ENCODE measurements around the gene HIVEP2. TPM values are rescaled to one million over a fixed set of nuclear protein-coding genes. Genes with fewer than 3 reads are reported as not detected.

HIVEP2 gene
- total RNA-seq, 3 donors from 2014 or later (not counting 1 experiment from before 2014, with no cell fraction given): 14.6 to 21.6 (median 18.7) TPM

GRCh38 chr6:142708651-142709050 lies 236.3 kb downstream of the HIVEP2 start:
- no peak overlapping the region for H3K4me3 ChIP-seq (ENCODE audit: low read length)
- Mint-ChIP-seq H3K4me3 (no peak overlapping the region), H3K9me3 (no peaks in the 10 kb centered on the region), H3K36me3 (no peaks in the 10 kb centered on the region), H3K27me3 (ENCODE audit: low read depth in 2 of 2) (no peaks in the 10 kb centered on the region), H3K4me1 (no peaks in the 10 kb centered on the region), H3K27ac (no peak overlapping the region)
- TF ChIP-seq, protein P1, sequence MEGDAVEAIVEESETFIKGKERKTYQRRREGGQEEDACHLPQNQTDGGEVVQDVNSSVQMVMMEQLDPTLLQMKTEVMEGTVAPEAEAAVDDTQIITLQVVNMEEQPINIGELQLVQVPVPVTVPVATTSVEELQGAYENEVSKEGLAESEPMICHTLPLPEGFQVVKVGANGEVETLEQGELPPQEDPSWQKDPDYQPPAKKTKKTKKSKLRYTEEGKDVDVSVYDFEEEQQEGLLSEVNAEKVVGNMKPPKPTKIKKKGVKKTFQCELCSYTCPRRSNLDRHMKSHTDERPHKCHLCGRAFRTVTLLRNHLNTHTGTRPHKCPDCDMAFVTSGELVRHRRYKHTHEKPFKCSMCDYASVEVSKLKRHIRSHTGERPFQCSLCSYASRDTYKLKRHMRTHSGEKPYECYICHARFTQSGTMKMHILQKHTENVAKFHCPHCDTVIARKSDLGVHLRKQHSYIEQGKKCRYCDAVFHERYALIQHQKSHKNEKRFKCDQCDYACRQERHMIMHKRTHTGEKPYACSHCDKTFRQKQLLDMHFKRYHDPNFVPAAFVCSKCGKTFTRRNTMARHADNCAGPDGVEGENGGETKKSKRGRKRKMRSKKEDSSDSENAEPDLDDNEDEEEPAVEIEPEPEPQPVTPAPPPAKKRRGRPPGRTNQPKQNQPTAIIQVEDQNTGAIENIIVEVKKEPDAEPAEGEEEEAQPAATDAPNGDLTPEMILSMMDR (IDR thresholded peaks at IDR 0.05): no peak
- no peaks in the 10 kb centered on the region for H3K9me3 ChIP-seq (ENCODE audit: control insufficient read depth, insufficient read depth, low read length)
- no peak for ATAC-seq
- intact Hi-C loops (cut with micrococcal nuclease): no loop called here
- H3K27me3 ChIP-seq (ENCODE audit: control insufficient read depth, insufficient read depth, low read length): no peaks in the 10 kb centered on the region
- H3K36me3 ChIP-seq (ENCODE audit: control insufficient read depth, insufficient read depth, low read length): no peaks in the 10 kb centered on the region
- 96% methylated on average over 2 of the region's 2 CpGs for WGBS (ENCODE audit: insufficient coverage)
- no peak for DNase-seq
- H3K27ac ChIP-seq (ENCODE audit: low read length): no peak overlapping the region
- no peaks in the 10 kb centered on the region for H3K4me1 ChIP-seq (ENCODE audit: control insufficient read depth, insufficient read depth, low read length)

GRCh38 chr6:142707255-142707654 lies 237.7 kb downstream of the HIVEP2 start:
- Histone ChIP-seq H3K4me3 (ENCODE audit: low read length) (no peak overlapping the region), H3K27me3 (ENCODE audit: control insufficient read depth, insufficient read depth, low read length) (no peaks in the 10 kb centered on the region), H3K9me3 (ENCODE audit: control insufficient read depth, insufficient read depth, low read length) (no peaks in the 10 kb centered on the region), H3K36me3 (ENCODE audit: control insufficient read depth, insufficient read depth, low read length) (no peaks in the 10 kb centered on the region), H3K27ac (ENCODE audit: low read length) (no peak overlapping the region), H3K4me1 (ENCODE audit: control insufficient read depth, insufficient read depth, low read length) (peaks cover 8% of the 10 kb centered on the region)
- DNase-seq: no peak
- no peak overlapping the region for H3K4me3 Mint-ChIP-seq
- H3K4me1 Mint-ChIP-seq: peaks cover 0 to 6% of the 10 kb centered on the region in 2 donors
- WGBS (ENCODE audit: insufficient coverage): 100% methylated on average over 1 of the region's 2 CpGs
- no peak overlapping the region for H3K27ac Mint-ChIP-seq
- TF ChIP-seq, protein P1 (IDR thresholded peaks at IDR 0.05): no peak
- no peaks in the 10 kb centered on the region for H3K9me3 Mint-ChIP-seq
- no peaks in the 10 kb centered on the region for H3K36me3 Mint-ChIP-seq
- ATAC-seq: no peak
- intact Hi-C loops (cut with micrococcal nuclease): no loop called here
- no peaks in the 10 kb centered on the region for H3K27me3 Mint-ChIP-seq (ENCODE audit: low read depth in 2 of 2)

GRCh38 chr6:142706210-142706609 lies 238.8 kb downstream of the HIVEP2 start:
- H3K4me1 Mint-ChIP-seq: peaks cover 0 to 8% of the 10 kb centered on the region in 2 donors
- Histone ChIP-seq H3K4me1 (ENCODE audit: control insufficient read depth, insufficient read depth, low read length) (peaks cover 8% of the 10 kb centered on the region), H3K27me3 (ENCODE audit: control insufficient read depth, insufficient read depth, low read length) (no peaks in the 10 kb centered on the region), H3K36me3 (ENCODE audit: control insufficient read depth, insufficient read depth, low read length) (no peaks in the 10 kb centered on the region), H3K27ac (ENCODE audit: low read length) (no peak overlapping the region), H3K9me3 (ENCODE audit: control insufficient read depth, insufficient read depth, low read length) (no peaks in the 10 kb centered on the region), H3K4me3 (ENCODE audit: low read length) (no peak overlapping the region)
- H3K27ac Mint-ChIP-seq: no peak overlapping the region
- DNase-seq: no peak
- 90% methylated on average over 2 of the region's 3 CpGs for WGBS (ENCODE audit: insufficient coverage)
- ATAC-seq: no peak
- TF ChIP-seq, protein P1 (IDR thresholded peaks at IDR 0.05): no peak
- H3K9me3 Mint-ChIP-seq: no peaks in the 10 kb centered on the region
- no peaks in the 10 kb centered on the region for H3K36me3 Mint-ChIP-seq
- no peak overlapping the region for H3K4me3 Mint-ChIP-seq
- H3K27me3 Mint-ChIP-seq (ENCODE audit: low read depth in 2 of 2): no peaks in the 10 kb centered on the region
- intact Hi-C loops (cut with micrococcal nuclease): no loop called here

GRCh38 chr6:142705054-142705453 lies 239.9 kb downstream of the HIVEP2 start:
- no peaks in the 10 kb centered on the region for H3K9me3 ChIP-seq (ENCODE audit: control insufficient read depth, insufficient read depth, low read length)
- H3K4me3 ChIP-seq (ENCODE audit: low read length): no peak overlapping the region
- Mint-ChIP-seq H3K27me3 (ENCODE audit: low read depth in 2 of 2) (no peaks in the 10 kb centered on the region), H3K4me1 (peaks cover 0 to 8% of the 10 kb centered on the region in 2 donors), H3K27ac (no peak overlapping the region), H3K4me3 (no peak overlapping the region), H3K36me3 (no peaks in the 10 kb centered on the region), H3K9me3 (no peaks in the 10 kb centered on the region)
- TF ChIP-seq, protein P1 (IDR thresholded peaks at IDR 0.05): no peak
- no peaks in the 10 kb centered on the region for H3K27me3 ChIP-seq (ENCODE audit: control insufficient read depth, insufficient read depth, low read length)
- WGBS (ENCODE audit: insufficient coverage): 58% methylated on average over 2 of the region's 3 CpGs
- H3K4me1 ChIP-seq (ENCODE audit: control insufficient read depth, insufficient read depth, low read length): peaks cover 8% of the 10 kb centered on the region
- no peak for ATAC-seq
- intact Hi-C loops (cut with micrococcal nuclease): no loop called here
- no peak overlapping the region for H3K27ac ChIP-seq (ENCODE audit: low read length)
- no peaks in the 10 kb centered on the region for H3K36me3 ChIP-seq (ENCODE audit: control insufficient read depth, insufficient read depth, low read length)
- no peak for DNase-seq

All from natural killer cell (primary cell).